D721Med (cell line): ENCODE data around the gene UQCRQ.
"Not testable (repeated sequence)": the region's sequence is repeated elsewhere in the genome, so short reads cannot be mapped to it uniquely, and the experiment has no call there.

Source experiments
- DNase-seq: peaks from one replicate; pipeline ENCODE4 v3.0.0; 2011; ENCODE audit warnings: low spot score; ENCODE audit not compliant: insufficient read length
- FAIRE-seq: peaks from 2 replicates; lab custom pipeline; 2011; peaks lifted over from hg19 to GRCh38; lab: Jason Lieb, UNC
- TF ChIP-seq, protein P1 (sequence below): IDR thresholded peaks from 2 replicates; pipeline ENCODE4 v1.5.1; 2012; ENCODE audit warnings: mild to moderate bottlenecking, control low read depth; ENCODE audit not compliant: insufficient read depth; ENCODE audit errors: missing control alignments

The UQCRQ gene

DNA sequence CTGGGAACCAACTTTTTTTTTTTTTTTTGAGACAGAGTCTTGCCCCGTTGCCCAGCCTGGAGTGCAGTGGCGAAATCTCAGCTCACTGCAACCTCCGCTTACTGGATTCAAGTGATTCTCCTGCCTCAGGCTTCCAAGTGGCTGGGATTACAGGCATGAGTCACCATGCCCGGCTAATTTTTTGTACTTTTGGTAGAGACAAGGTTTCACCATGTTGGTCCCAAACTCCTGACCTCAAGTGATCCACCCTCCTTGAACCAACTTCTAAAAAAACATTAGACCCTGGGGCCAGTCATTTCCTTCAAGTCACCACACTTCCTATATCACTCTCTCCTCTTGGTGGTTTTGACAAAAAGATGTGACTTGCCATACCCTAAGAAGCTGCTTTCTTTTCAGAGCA is 25.1 kb upstream of the UQCRQ start:
- no peak for FAIRE-seq
- TF ChIP-seq, protein P1, sequence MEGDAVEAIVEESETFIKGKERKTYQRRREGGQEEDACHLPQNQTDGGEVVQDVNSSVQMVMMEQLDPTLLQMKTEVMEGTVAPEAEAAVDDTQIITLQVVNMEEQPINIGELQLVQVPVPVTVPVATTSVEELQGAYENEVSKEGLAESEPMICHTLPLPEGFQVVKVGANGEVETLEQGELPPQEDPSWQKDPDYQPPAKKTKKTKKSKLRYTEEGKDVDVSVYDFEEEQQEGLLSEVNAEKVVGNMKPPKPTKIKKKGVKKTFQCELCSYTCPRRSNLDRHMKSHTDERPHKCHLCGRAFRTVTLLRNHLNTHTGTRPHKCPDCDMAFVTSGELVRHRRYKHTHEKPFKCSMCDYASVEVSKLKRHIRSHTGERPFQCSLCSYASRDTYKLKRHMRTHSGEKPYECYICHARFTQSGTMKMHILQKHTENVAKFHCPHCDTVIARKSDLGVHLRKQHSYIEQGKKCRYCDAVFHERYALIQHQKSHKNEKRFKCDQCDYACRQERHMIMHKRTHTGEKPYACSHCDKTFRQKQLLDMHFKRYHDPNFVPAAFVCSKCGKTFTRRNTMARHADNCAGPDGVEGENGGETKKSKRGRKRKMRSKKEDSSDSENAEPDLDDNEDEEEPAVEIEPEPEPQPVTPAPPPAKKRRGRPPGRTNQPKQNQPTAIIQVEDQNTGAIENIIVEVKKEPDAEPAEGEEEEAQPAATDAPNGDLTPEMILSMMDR: no peak
- DNase-seq: no peak

DNA sequence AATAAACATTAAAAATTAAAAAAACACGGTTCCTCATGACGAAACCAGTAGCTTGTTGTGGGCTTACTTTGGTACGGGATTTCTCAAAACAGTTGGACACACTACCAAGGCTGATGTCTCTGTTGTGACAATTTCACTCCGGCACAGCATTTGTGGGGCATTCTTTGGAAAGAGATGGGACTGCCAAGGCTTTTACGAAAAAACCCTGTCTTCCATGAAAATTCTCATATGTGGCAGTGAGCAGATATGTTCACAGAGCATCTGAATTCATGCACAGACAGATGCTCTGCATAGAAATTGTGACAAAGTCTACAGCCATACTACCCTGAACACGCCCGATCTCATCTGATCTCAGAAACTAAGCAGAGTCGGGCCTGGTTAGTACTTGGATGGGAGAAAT is 18.2 kb upstream of the UQCRQ start:
- no peak for DNase-seq
- FAIRE-seq: no peak
- TF ChIP-seq, protein P1: no peak

DNA sequence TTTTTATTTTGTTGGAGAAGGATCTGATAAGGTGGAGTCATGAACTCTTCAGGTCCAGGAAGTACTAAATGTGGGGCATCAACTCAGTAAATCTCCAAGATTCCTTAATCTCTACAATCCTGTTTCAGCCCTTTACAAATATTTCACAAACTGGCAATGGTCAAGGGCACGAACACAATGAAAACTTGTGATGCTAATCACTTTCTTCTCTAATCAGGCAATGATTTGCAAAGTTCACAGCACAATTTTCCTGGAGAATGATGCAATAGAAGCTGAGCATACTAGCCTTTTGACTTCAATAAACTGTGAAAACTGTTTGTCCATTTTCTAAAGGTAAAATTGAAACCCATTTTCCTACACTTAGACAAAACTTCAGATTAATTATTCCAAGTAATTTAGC is 17.1 kb upstream of the UQCRQ start:
- FAIRE-seq: no peak
- no peak for DNase-seq
- TF ChIP-seq, protein P1: no peak

DNA sequence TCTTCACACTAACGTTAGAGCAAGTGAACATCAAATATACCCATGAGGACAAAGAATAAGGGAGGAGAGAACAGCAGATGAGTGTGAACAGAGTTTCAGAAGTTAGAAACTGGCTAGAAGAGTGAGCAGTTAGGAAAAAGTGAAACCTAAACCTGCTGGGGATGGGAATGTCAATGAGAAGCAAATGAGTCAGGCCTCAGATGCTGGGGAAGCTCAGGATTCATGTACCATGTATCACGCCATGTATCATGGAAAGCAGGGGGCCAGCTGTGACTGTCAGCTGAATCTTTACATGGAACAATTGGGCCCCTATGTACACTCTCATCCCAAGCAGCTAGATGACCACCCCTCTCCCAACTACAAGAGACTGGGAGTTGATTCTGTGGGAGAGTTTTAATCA is 16.4 kb upstream of the UQCRQ start:
- DNase-seq (no peak), FAIRE-seq (no peak)
- TF ChIP-seq, protein P1: no peak

DNA sequence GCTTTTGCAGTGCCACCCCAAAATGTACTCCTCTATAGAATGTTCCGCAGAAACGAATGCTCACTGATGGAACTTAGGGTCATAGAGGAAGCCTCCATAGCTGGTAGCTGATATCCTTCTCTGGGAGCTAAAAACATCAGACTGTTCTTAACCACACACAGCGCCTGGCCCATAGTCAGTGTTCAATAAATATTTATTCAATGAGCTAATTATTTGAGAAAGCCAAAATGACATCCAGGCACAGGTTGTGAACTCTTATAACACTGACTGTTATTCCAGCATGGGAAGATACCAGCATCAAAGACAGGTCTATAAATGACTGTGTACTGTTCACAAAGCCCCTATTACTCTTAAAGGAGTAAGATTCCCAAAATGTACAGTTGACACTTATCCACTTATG is 13.1 kb upstream of the UQCRQ start:
- TF ChIP-seq, protein P1: no peak
- FAIRE-seq: no peak
- no peak for DNase-seq

DNA sequence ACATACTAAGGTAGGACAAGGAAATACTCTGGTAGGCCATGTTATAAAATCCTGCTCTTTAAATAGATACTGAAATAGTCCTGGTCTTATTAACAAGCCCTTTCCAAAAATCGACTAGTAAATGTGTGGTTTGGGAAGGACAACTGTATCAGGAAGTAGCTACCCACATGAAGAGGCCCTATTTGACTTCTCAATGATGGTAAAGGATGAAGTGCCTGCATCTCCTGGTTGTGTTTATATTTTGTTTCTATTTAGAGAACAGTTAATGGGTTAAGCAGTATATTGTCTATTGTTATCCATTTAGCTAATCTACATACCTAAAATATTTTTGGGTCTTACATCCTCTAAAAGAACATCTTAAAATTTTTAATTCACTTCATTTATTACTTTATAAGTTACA is 12.7 kb upstream of the UQCRQ start:
- DNase-seq (no peak), FAIRE-seq (no peak)
- TF ChIP-seq, protein P1: no peak

DNA sequence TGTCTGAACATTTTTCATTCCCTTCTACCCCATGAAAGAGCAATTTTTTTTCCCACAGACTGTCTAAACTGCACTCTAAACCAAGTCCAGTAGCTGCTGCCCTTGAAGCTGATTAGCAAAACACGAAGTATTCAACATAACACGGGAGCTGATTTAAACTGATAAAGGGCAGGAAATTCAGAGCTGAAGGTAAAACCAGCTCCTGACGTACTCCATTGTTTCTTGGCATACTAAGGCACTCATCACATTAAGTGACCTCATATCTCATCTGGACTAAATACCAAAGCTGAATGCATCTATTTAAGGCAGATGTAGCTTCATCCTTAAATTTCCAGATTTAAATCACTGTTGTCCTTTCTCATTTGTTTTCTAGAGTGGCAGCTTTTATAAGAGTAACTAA is 12.1 kb upstream of the UQCRQ start:
- FAIRE-seq: no peak
- DNase-seq: no peak
- TF ChIP-seq, protein P1: no peak

DNA sequence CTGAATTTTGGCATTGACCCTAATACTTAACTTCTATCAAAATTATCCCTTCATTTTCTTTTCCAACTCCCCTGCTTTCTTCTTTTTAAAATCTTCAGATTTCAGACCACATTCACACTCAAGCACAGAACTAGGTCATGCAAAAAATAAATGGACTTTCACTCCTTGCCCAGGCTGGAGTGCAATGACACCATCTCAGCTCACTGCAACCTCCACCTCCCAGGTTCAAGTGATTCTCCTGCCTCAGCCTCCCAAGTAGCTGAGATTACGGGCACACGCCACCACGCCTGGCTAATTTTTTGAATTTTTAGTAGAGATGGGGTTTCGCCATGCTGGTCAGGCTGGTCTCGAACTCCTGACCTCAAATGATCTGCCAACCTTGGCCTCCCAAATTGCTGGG is 11.4 kb upstream of the UQCRQ start:
- not testable (repeated sequence) for DNase-seq, FAIRE-seq
